ENCODE measurements around the gene TRAF5.
"Not testable (repeated sequence)": the region's sequence is repeated elsewhere in the genome, so short reads cannot be mapped to it uniquely, and the experiment has no call there.

- not testable (repeated sequence) for TF ChIP-seq CTCF, POLR2A (IDR thresholded peaks at IDR 0.05)
Observed at GRCh38 chr1:211398266-211398930, 71.8 kb downstream of the TRAF5 start.
